ENCODE results near the gene CA9. TPM values are rescaled to one million over a fixed set of nuclear protein-coding genes. Genes with fewer than 3 reads are reported as not detected.
"Not testable (repeated sequence)": the region's sequence is repeated elsewhere in the genome, so short reads cannot be mapped to it uniquely, and the experiment has no call there.

Gene CA9
- 0.81 TPM for total RNA-seq

- DNase-seq (ENCODE audit: low read depth in 2 of 3, low spot score in 2 of 3) = no peak
These were observed at the start of gene CA9 for GRCh38 chr9:35673132-35674024. Gene CA9 (plus strand): TSS chr9:35673928. CDS start chr9:35673960, 32 bp downstream.

GRCh38 chr9:35627575-35627974, 46.2 kb upstream of the CA9 start:
- DNase-seq (ENCODE audit: low read depth in 2 of 3, low spot score in 2 of 3) = no peak

GRCh38 chr9:35628389-35628991, 45.2 kb upstream of the CA9 start:
- no peak for DNase-seq (ENCODE audit: low read depth in 2 of 3, low spot score in 2 of 3)

GRCh38 chr9:35629597-35629996, 44.1 kb upstream of the CA9 start:
- no peak for DNase-seq (ENCODE audit: low read depth in 2 of 3, low spot score in 2 of 3)

- DNase-seq (ENCODE audit: low read depth in 2 of 3, low spot score in 2 of 3) = no peak
These were observed 38.0 kb upstream of the CA9 start for GRCh38 chr9:35635730-35636129.

- DNase-seq (ENCODE audit: low read depth in 2 of 3, low spot score in 2 of 3) = no peak
These were observed 37.4 kb upstream of the CA9 start for GRCh38 chr9:35636135-35636876.

GRCh38 chr9:35636877-35637246, 36.9 kb upstream of the CA9 start:
- not testable (repeated sequence) for DNase-seq (ENCODE audit: low read depth in 2 of 3, low spot score in 2 of 3)

GRCh38 chr9:35637427-35637955, 36.2 kb upstream of the CA9 start:
- DNase-seq (ENCODE audit: low read depth in 2 of 3, low spot score in 2 of 3) = not testable (repeated sequence)

- peak in 1 of 3 donors; percentile 35 for DNase-seq (ENCODE audit: low read depth in 2 of 3, low spot score in 2 of 3)
These were observed 35.0 kb upstream of the CA9 start for GRCh38 chr9:35638751-35639150.

GRCh38 chr9:35639225-35639624, 34.5 kb upstream of the CA9 start:
- DNase-seq (ENCODE audit: low read depth in 2 of 3, low spot score in 2 of 3) = not testable (repeated sequence)

GRCh38 chr9:35639631-35640030, 34.1 kb upstream of the CA9 start:
- no peak for DNase-seq (ENCODE audit: low read depth in 2 of 3, low spot score in 2 of 3)

GRCh38 chr9:35640431-35640830, 33.3 kb upstream of the CA9 start:
- not testable (repeated sequence) for DNase-seq (ENCODE audit: low read depth in 2 of 3, low spot score in 2 of 3)

- not testable (repeated sequence) for DNase-seq (ENCODE audit: low read depth in 2 of 3, low spot score in 2 of 3)
These were observed 32.2 kb upstream of the CA9 start for GRCh38 chr9:35641478-35641877.

GRCh38 chr9:35643046-35643445, 30.7 kb upstream of the CA9 start:
- DNase-seq (ENCODE audit: low read depth in 2 of 3, low spot score in 2 of 3) = no peak

GRCh38 chr9:35645736-35646135, 28.0 kb upstream of the CA9 start:
- not testable (repeated sequence) for DNase-seq (ENCODE audit: low read depth in 2 of 3, low spot score in 2 of 3)

- DNase-seq (ENCODE audit: low read depth in 2 of 3, low spot score in 2 of 3) = peak in 1 of 3 donors; percentile 40
These were observed 27.6 kb upstream of the CA9 start for GRCh38 chr9:35646153-35646532.

GRCh38 chr9:35646533-35647265, 27.0 kb upstream of the CA9 start:
- peak; percentile 89 to 94 (median 90) for DNase-seq (ENCODE audit: low read depth in 2 of 3, low spot score in 2 of 3)

- no peak for DNase-seq (ENCODE audit: low read depth in 2 of 3, low spot score in 2 of 3)
These were observed 24.0 kb upstream of the CA9 start for GRCh38 chr9:35649431-35650340.

Measured in hematopoietic multipotent progenitor cell (in vitro differentiated cells).